H9 (cell line): ENCODE results near the gene CDHR2. TPM values are rescaled to one million over a fixed set of nuclear protein-coding genes. Genes with fewer than 3 reads are reported as not detected.

ENCODE experiments used
- DNase-seq: peaks from one replicate; pipeline ENCODE4 v3.0.0-alpha.2; 2017
- H2AFZ ChIP-seq: one replicate; pipeline ENCODE4 v1.6.1; 2013; ENCODE audit warnings: mild to moderate bottlenecking, low read length, control low read depth, moderate library complexity
- H2AK5ac ChIP-seq: 2 replicates; pipeline ENCODE4 v1.6.1; 2013; ENCODE audit warnings: low read length, control low read depth, mixed read lengths; ENCODE audit not compliant: insufficient read length
- H2BK120ac ChIP-seq: one replicate; pipeline ENCODE4 v1.6.1; 2013; ENCODE audit warnings: low read depth, mild to moderate bottlenecking, low read length, control low read depth, inconsistent platforms; ENCODE audit not compliant: poor library complexity, severe bottlenecking
- H2BK12ac ChIP-seq: 2 replicates; pipeline ENCODE4 v1.6.1; 2013; ENCODE audit warnings: low read length, control low read depth, mixed read lengths, low read depth; ENCODE audit not compliant: insufficient read length
- H2BK15ac ChIP-seq: 2 replicates; pipeline ENCODE4 v1.6.1; 2013; ENCODE audit warnings: low read depth, low read length, control low read depth
- H2BK20ac ChIP-seq: one replicate; pipeline ENCODE4 v1.6.1; 2013; ENCODE audit warnings: low read depth, mild to moderate bottlenecking, low read length, control low read depth, inconsistent platforms; ENCODE audit not compliant: poor library complexity, severe bottlenecking
- H2BK5ac ChIP-seq: 2 replicates; pipeline ENCODE4 v1.6.1; 2013; ENCODE audit warnings: low read length, control low read depth, mixed read lengths; ENCODE audit not compliant: insufficient read length
- H3K14ac ChIP-seq: 2 replicates; pipeline ENCODE4 v1.6.1; 2013; ENCODE audit warnings: low read length, control low read depth; ENCODE audit not compliant: insufficient read depth
- H3K18ac ChIP-seq: 2 replicates; pipeline ENCODE4 v1.6.1; 2013; ENCODE audit warnings: low read depth, mild to moderate bottlenecking, mixed read lengths, low read length, control low read depth; ENCODE audit not compliant: insufficient read length
- H3K23ac ChIP-seq: 2 replicates; pipeline ENCODE4 v1.6.1; 2013; ENCODE audit warnings: low read length, control low read depth, mixed read lengths, low read depth; ENCODE audit not compliant: insufficient read length
- H3K23me2 ChIP-seq: 2 replicates; pipeline ENCODE4 v1.6.1; 2013; ENCODE audit warnings: low read depth, mild to moderate bottlenecking, mixed read lengths, low read length, control low read depth; ENCODE audit not compliant: insufficient read length, poor library complexity, severe bottlenecking
- H3K27ac ChIP-seq: 2 replicates; pipeline ENCODE4 v1.5.1; 2013; ENCODE audit warnings: low read length, control low read depth, mixed read lengths, low read depth; ENCODE audit not compliant: insufficient read length
- H3K27me3 ChIP-seq: 2 replicates; pipeline ENCODE4 v1.6.1; 2013; ENCODE audit warnings: low read length, control low read depth, inconsistent platforms; ENCODE audit not compliant: insufficient read depth
- H3K4ac ChIP-seq: 2 replicates; pipeline ENCODE4 v1.6.1; 2013; ENCODE audit warnings: low read depth, mild to moderate bottlenecking, control low read depth, inconsistent platforms, low read length, moderate library complexity
- H3K4me1 ChIP-seq: 2 replicates; pipeline ENCODE4 v1.6.1; 2013; ENCODE audit warnings: low read length, control low read depth, inconsistent platforms; ENCODE audit not compliant: insufficient read depth
- H3K4me2 ChIP-seq: 2 replicates; pipeline ENCODE4 v1.6.1; 2013; ENCODE audit warnings: low read length, control low read depth, mixed read lengths; ENCODE audit not compliant: insufficient read length, insufficient read depth
- H3K56ac ChIP-seq: 2 replicates; pipeline ENCODE4 v1.6.1; 2013; ENCODE audit warnings: low read depth, mild to moderate bottlenecking, mixed read lengths, low read length, control low read depth; ENCODE audit not compliant: insufficient read length
- H3K79me1 ChIP-seq: 2 replicates; pipeline ENCODE4 v1.6.1; 2013; ENCODE audit warnings: low read depth, mild to moderate bottlenecking, moderate library complexity, low read length, control low read depth, inconsistent platforms; ENCODE audit not compliant: insufficient read depth, poor library complexity, severe bottlenecking
- H3K79me2 ChIP-seq: 2 replicates; pipeline ENCODE4 v1.6.1; 2013; ENCODE audit warnings: low read length, control low read depth, inconsistent platforms; ENCODE audit not compliant: insufficient read depth
- H3K9ac ChIP-seq: 2 replicates; pipeline ENCODE4 v1.6.1; 2013; ENCODE audit warnings: low read length, control low read depth, mixed read lengths; ENCODE audit not compliant: insufficient read length; ENCODE audit errors: extremely low read depth
- H3K9me3 ChIP-seq: one replicate; pipeline ENCODE4 v1.6.1; 2013; ENCODE audit warnings: low read depth, low read length, inconsistent platforms; ENCODE audit not compliant: control insufficient read depth
- H3T11ph ChIP-seq: one replicate; pipeline ENCODE4 v1.6.1; 2013; ENCODE audit warnings: mild to moderate bottlenecking, low read length, control low read depth, inconsistent platforms
- H4K20me1 ChIP-seq: one replicate; pipeline ENCODE4 v1.6.1; 2013; ENCODE audit not compliant: control insufficient read depth, insufficient read length, insufficient read depth
- H4K5ac ChIP-seq: 2 replicates; pipeline ENCODE4 v1.6.1; 2013; ENCODE audit warnings: low read depth, mild to moderate bottlenecking, mixed read lengths, low read length, control low read depth; ENCODE audit not compliant: insufficient read length
- H4K8ac ChIP-seq: replicated peaks from 2 replicates; pipeline ENCODE4 v1.6.1; 2013; ENCODE audit warnings: low read length, control low read depth, mixed read lengths, low read depth; ENCODE audit not compliant: insufficient read length
- H4K91ac ChIP-seq: 2 replicates; pipeline ENCODE4 v1.6.1; 2013; ENCODE audit warnings: low read depth, mild to moderate bottlenecking, moderate library complexity, mixed read lengths, low read length, control low read depth; ENCODE audit not compliant: insufficient read length
- H3K27ac Mint-ChIP-seq, 3 experiments: 2 replicates in 2 of 3; 3 replicates in 1 of 3; pipeline ENCODE4 v1.8.0; 2020 to 2021; ENCODE audit warnings: mixed read lengths in 3 of 3, mild to moderate bottlenecking in 1 of 3, moderate library complexity in 1 of 3
- H3K27me3 Mint-ChIP-seq: 2 replicates; pipeline ENCODE4 v1.8.0; 2021; ENCODE audit warnings: low read depth, mild to moderate bottlenecking, moderate library complexity, mixed read lengths
- H3K36me3 Mint-ChIP-seq, 3 experiments: 2 replicates in 2 of 3; 3 replicates in 1 of 3; pipeline ENCODE4 v1.8.0; 2020 to 2021; ENCODE audit warnings: low read depth in 3 of 3, mixed read lengths in 3 of 3; ENCODE audit not compliant: insufficient read depth in 1 of 3
- H3K4me1 Mint-ChIP-seq, 2 experiments: 2 replicates each; pipeline ENCODE4 v1.8.0; 2020; ENCODE audit warnings: mixed read lengths in 2 of 2
- H3K4me3 Mint-ChIP-seq, 2 experiments: 2 replicates in 1 of 2; 3 replicates in 1 of 2; pipeline ENCODE4 v1.8.0; 2020 to 2021; ENCODE audit warnings: mild to moderate bottlenecking in 2 of 2, mixed read lengths in 2 of 2, moderate library complexity in 1 of 2
- H3K9me3 Mint-ChIP-seq, 2 experiments: 2 replicates in 1 of 2; 3 replicates in 1 of 2; pipeline ENCODE4 v1.8.0; 2020; ENCODE audit warnings: mild to moderate bottlenecking in 2 of 2, mixed read lengths in 2 of 2, moderate library complexity in 1 of 2
- WGBS: extraction: QIAGEN DNeasy Blood & Tissue Kit; methylation state at CpG from one replicate; pipeline ENCODE4 v1.1.7; 2013; ENCODE audit warnings: missing lambda C conversion rate, low lambda C conversion rate, mixed read lengths; ENCODE audit not compliant: insufficient read length; ENCODE audit errors: extremely low coverage; 5-methylcytosine and 5-hydroxymethylcytosine counted together
- total RNA-seq: library from RNA; stranded (reverse); gene quantifications from 2 replicates; pipeline ENCODE4 v1.2.1, GENCODE V29; 2021
- TF ChIP-seq, protein P1 (sequence below): fragments of 200-600 bp; sonication (generic); conservative IDR thresholded peaks from 3 replicates; pipeline ENCODE4 v1.8.0; 2021; ENCODE audit warnings: antibody characterized with exemption, mild to moderate bottlenecking

The CDHR2 gene
- total RNA-seq, 1 experiment from 2014 or later = 0.90 TPM

DNA sequence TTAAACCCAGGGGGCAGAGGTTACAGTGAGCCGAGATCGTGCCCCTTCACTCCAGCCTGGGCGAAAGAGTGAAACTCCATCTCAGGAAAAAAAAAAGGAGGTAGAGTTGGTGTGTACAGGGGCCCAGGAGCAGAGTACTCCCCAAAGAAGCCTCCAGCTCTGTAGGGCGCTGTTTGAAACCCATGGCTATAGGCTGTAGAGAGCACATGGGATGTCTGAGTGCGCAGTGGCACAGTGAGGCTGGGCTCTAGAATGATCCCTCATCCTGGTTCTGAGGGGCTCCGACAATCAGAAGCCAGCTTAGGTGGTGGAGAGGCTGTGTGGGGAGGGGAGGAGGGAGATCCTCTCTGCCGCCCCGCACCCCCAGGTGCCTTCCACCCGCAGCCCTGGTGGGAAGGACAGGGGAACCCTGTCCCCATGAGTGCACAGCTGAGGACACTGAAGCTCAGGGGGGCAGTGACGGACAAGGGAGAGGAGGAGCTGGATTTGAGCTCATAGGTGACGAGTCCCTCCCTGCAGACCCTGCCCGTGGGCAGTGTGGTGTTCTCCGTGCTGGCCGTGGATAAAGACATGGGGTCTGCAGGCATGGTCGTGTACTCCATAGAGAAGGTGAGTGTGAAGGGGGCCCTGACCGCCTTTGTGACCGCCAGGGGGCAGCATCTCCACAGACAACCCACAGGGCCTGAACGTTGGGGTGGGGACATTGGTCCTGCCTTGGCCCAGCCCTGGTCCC lies 24.6 kb downstream of the CDHR2 start:
- Histone ChIP-seq H2AK5ac (no peak overlapping the region), H2BK20ac (no peak overlapping the region), H3K56ac (no peak overlapping the region), H3K27ac (no peak overlapping the region), H4K8ac (no peak overlapping the region), H3K14ac (no peak overlapping the region), H3K4me2 (no peak overlapping the region), H3K23ac (no peak overlapping the region), H4K20me1 (no peaks in the 10 kb centered on the region), H2BK15ac (no peak overlapping the region), H3K23me2 (no peaks in the 10 kb centered on the region), H3K27me3 (no peaks in the 10 kb centered on the region), H3K79me1 (no peaks in the 10 kb centered on the region), H3K4ac (no peak overlapping the region), H3K4me1 (no peaks in the 10 kb centered on the region), H2BK5ac (no peak overlapping the region), H3K18ac (no peak overlapping the region), H2BK12ac (no peak overlapping the region), H3K9ac (no peak overlapping the region), H2BK120ac (no peak overlapping the region), H3K79me2 (no peaks in the 10 kb centered on the region), H3T11ph (no peak overlapping the region), H3K9me3 (no peaks in the 10 kb centered on the region), H4K5ac (no peak overlapping the region), H2AFZ (no peak overlapping the region), H4K91ac (no peak overlapping the region)
- Mint-ChIP-seq H3K4me3 (no peak overlapping the region), H3K4me1 (peaks cover 2 to 12% of the 10 kb centered on the region in 2 experiments; a peak in 3 of 4 replicates), H3K36me3 (no peaks in the 10 kb centered on the region), H3K27me3 (peaks cover 39% of the 10 kb centered on the region), H3K27ac (no peak overlapping the region), H3K9me3 (no peaks in the 10 kb centered on the region)
- TF ChIP-seq, protein P1, sequence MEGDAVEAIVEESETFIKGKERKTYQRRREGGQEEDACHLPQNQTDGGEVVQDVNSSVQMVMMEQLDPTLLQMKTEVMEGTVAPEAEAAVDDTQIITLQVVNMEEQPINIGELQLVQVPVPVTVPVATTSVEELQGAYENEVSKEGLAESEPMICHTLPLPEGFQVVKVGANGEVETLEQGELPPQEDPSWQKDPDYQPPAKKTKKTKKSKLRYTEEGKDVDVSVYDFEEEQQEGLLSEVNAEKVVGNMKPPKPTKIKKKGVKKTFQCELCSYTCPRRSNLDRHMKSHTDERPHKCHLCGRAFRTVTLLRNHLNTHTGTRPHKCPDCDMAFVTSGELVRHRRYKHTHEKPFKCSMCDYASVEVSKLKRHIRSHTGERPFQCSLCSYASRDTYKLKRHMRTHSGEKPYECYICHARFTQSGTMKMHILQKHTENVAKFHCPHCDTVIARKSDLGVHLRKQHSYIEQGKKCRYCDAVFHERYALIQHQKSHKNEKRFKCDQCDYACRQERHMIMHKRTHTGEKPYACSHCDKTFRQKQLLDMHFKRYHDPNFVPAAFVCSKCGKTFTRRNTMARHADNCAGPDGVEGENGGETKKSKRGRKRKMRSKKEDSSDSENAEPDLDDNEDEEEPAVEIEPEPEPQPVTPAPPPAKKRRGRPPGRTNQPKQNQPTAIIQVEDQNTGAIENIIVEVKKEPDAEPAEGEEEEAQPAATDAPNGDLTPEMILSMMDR = peak; percentile 88
- peak; percentile 80 for DNase-seq
- no CpG with 5 or more reads among the region's 18 CpGs for WGBS
